Stimulated activated CD8-positive, alpha-beta memory T cell treated with anti-CD3 and anti-CD28 coated beads, Interleukin-15, amount 100 ng/mL, for 1 hour (primary cell): ENCODE results near the gene ROBO4.

ENCODE experiments used
- DNase-seq: peaks from one replicate; pipeline ENCODE4 v3.0.0-alpha.2; 2020; ENCODE audit warnings: low read depth

The ROBO4 gene

DNA sequence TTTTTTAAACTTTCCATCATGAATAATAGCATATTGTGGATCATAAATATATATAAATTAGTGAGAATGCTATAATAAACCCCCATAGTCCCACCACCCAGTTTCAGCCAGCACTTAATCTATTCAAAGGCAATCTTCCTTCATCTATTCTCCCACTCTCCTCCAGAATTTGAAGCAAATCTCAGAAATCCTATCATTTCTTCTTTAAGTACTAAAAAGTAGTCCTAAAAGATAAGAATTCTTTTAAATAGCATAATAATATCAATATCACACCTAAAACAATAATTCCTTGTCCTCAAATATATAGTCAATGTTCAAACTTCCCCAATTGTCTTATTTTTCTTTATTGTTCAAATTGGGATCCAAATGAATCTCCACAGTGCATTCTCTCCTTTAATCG lies 57.0 kb downstream of the ROBO4 start:
- no peak for DNase-seq

- no peak for DNase-seq
These were observed 57.6 kb downstream of the ROBO4 start for GRCh38 chr11:124839972-124840621.

- DNase-seq = no peak
These were observed 58.3 kb downstream of the ROBO4 start for GRCh38 chr11:124839128-124839971.

DNA sequence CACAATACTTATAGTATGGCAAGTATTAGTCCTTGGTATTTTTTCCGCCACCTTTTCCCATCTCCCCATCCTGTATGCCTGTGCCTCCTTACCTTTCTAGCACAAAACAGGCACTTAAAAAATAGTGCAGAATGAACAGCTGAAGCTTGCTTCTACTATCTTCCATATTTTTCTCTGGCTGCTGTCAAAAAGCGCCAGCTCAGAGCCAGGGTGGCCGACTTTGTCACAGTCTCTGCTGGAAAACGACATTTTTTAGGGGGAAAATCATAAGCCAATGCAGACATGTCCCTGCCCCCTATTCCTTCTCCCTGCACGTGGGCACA lies 58.9 kb downstream of the ROBO4 start:
- no peak for DNase-seq

DNA sequence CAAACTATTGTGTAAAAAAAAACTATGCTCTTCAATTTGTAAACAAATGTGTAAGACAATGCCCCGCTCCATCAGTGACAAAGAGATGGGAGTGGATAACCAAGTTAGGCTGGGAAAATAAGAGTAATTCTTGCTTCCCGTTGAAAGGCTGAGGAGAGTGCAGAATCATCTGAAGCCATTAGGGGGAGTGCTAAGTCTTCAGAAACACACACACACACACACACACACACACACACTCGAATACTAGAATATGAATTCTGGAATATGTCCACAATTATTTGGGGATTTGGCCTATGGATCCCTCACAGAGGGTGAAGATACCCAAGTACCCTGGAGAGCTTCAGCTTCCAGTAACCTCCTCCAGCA lies 60.2 kb downstream of the ROBO4 start:
- DNase-seq = no peak

GRCh38 chr11:124835918-124836317 lies 61.7 kb downstream of the ROBO4 start:
- no peak for DNase-seq

DNA sequence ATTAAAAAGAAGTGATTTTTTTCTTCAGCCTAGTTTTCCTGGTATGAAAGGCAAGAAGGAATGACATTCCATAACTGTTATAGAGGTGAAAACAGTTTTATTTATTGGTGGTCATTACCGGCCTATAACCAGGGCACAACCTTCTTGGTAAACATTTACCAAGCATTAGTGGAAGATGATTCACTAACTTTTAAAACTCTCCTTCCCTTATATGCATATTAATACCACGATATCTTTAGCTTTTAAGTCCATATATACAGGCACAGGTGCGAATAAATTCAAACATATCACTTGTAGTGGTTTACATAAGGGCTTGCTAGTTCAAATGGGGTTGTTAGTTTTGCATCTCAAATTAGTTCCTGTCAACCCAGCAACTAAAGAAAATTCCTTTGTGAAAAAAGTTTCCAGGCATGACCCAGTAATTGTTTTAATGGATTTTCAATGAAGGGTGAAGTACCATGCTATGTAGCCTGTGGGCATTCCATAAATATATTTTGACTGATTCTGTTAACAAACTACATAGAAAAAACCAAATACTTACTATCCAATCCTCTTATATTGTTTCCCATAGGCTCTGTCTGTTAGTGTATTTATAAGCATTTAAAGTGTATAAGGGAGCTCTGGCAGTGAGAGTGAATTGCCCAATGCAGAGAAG lies 63.0 kb downstream of the ROBO4 start:
- no peak for DNase-seq
